Spleen (tissue), 7 donors: ENCODE data around the gene VGLL4.

ENCODE experiments used
- CTCF ChIP-seq, 11 experiments: fragments of 200-600 bp in 7 of 11; fragments of 450-650 bp in 4 of 11; sonication (generic) in 4 of 11; IDR thresholded peaks in 8 of 11; conservative IDR thresholded peaks in 3 of 11; 1 replicate in 7 of 11; 2 replicates in 4 of 11; pipeline versions ENCODE4 v1.4.0 to v1.8.0; 2016 to 2021; ENCODE audit warnings: antibody characterized with exemption in 11 of 11, inconsistent platforms in 4 of 11, mild to moderate bottlenecking in 1 of 11
- POLR2A ChIP-seq, 3 donors: fragments of 450-650 bp; IDR thresholded peaks; one replicate each; pipeline ENCODE4 v1.5.1; 2017; ENCODE audit warnings: antibody characterized with exemption in 3 of 3, mild to moderate bottlenecking in 1 of 3
- donor health status: DM: no; HTN: no; CAD: no; lungs with moderate emphysema.
- donor health status: DM: no; HTN: no; CAD: no.
- donor health status: DM: no; HTN: no; CAD: no.

DNA sequence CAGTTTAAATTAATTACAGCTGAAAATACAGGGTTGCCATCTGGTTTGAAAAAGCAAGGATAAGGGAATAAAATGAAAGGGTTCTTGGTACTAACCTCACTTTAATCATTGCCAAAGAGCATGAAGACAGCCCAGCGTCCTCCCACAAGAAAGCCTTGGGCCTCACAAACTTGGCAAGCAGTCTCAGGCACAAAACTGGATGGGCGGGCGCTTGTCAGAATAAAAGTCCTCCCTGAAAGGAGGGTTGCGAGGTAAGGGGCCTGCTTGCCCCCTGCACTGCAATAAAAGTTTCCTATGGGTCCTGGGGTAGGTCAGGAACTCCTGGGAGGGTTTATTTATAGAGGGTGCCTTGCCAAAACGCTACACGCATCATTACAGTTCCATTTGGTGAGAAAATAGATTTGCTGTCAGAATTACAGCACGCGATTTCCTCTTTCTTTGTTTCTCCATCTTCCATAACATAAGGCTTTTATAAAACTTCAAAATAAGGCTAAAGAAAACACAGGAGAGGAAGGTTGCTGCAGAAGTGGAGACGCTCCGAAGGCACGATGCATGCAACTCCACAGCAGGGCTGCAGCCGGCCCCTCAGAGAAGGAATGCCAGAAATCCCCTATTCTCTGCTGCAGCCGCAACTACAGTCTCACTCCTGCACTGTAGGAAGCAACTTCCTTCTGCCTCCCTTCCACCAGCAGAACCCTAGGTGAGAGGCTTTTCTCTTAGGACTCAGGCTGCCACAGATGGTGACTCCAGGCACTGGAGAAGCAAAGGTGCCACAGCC, 61.3 kb downstream of the VGLL4 start:
- TF ChIP-seq POLR2A (IDR thresholded peaks at IDR 0.05) (no peak), CTCF (IDR thresholded peaks at IDR 0.05 in 8 of 11, conservative IDR thresholded peaks at IDR 0.05 in 3 of 11) (no peak)
